SK-N-SH treated with all-trans-retinoic acid at 6 μM for 48 hours (cell line): Measurements from ENCODE around the gene TBC1D2B.
"Not testable (repeated sequence)": the region's sequence is repeated elsewhere in the genome, so short reads cannot be mapped to it uniquely, and the experiment has no call there.

Source experiments
- BACH2 ChIP-seq: fragments of 250-450 bp; sonication (Bioruptor Pico); IDR thresholded peaks from 2 replicates; pipeline ENCODE4 v1.9.0; 2021; ENCODE audit warnings: mild to moderate bottlenecking, borderline replicate concordance
- ESRRG ChIP-seq: fragments of 250-450 bp; sonication (Bioruptor Pico); IDR thresholded peaks from 2 replicates; pipeline ENCODE4 v1.6.1; 2021; ENCODE audit warnings: mild to moderate bottlenecking
- GLIS3 ChIP-seq: fragments of 250-450 bp; sonication (Bioruptor Pico); IDR thresholded peaks from 2 replicates; pipeline ENCODE4 v1.5.0; 2020; ENCODE audit warnings: mild to moderate bottlenecking, moderate library complexity
- SNAI2 ChIP-seq: fragments of 250-450 bp; sonication (Bioruptor Pico); IDR thresholded peaks from 2 replicates; pipeline ENCODE4 v1.5.0; 2020; ENCODE audit warnings: mild to moderate bottlenecking, moderate library complexity
- ZFP3 ChIP-seq: fragments of 250-450 bp; sonication (Bioruptor Pico); IDR thresholded peaks from 2 replicates; pipeline ENCODE4 v1.5.0; 2020; ENCODE audit warnings: mild to moderate bottlenecking, moderate library complexity
- TF ChIP-seq, protein P1 (sequence below): fragments of 250-450 bp; sonication (Bioruptor Pico); IDR thresholded peaks from 2 replicates; pipeline ENCODE4 v1.8.0; 2020; ENCODE audit warnings: mild to moderate bottlenecking, moderate library complexity, borderline replicate concordance

DNA sequence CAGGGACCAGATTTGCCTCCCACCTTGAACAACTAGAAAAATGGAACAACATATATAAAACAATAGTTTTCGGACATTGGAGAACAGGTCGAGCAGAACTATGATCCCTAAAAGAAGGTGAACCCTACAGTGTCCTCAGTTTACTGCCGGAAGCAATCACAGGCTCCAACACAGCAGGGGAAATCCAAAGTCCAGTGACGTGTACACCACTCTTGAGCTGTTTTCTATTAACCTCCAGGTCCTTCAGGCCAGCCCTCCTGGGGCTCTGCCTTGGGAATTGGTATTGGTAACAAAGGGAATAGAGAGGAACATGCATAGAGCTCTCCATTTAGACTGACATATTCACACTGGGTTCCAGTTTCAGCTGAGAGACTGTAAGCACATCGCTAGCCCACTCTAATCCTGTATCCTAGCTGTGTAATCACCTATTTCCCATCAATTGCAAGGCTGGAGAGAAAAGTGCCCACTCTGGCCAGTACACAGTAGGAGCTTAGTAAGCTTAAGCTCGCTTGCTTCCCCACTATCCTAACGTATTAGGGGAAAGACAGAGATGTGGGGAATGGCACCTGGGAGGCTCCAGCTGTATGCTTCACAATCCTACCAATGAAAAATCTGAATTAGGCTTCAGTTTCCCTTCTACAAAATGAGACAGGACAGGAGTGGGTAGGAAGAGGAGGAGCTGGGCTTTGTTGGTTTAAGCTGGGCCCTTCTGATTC is 118.6 kb downstream of the TBC1D2B start:
- TF ChIP-seq BACH2 (CRISPR knock-in tag); ESRRG; GLIS3 (CRISPR knock-in tag); ZFP3 (CRISPR knock-in tag); SNAI2 (CRISPR knock-in tag): not testable (repeated sequence)
- TF ChIP-seq, protein P1, sequence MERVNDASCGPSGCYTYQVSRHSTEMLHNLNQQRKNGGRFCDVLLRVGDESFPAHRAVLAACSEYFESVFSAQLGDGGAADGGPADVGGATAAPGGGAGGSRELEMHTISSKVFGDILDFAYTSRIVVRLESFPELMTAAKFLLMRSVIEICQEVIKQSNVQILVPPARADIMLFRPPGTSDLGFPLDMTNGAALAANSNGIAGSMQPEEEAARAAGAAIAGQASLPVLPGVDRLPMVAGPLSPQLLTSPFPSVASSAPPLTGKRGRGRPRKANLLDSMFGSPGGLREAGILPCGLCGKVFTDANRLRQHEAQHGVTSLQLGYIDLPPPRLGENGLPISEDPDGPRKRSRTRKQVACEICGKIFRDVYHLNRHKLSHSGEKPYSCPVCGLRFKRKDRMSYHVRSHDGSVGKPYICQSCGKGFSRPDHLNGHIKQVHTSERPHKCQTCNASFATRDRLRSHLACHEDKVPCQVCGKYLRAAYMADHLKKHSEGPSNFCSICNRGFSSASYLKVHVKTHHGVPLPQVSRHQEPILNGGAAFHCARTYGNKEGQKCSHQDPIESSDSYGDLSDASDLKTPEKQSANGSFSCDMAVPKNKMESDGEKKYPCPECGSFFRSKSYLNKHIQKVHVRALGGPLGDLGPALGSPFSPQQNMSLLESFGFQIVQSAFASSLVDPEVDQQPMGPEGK (CRISPR knock-in tag) = not testable (repeated sequence)
